GM12874 (cell line): Measurements from ENCODE around the gene VANGL1.

Source experiments
- TF ChIP-seq, protein P1 (sequence below): IDR thresholded peaks from 2 replicates; pipeline ENCODE4 v1.5.1; 2011; ENCODE audit warnings: low read depth, mild to moderate bottlenecking, control low read depth, low read length, moderate library complexity; ENCODE audit not compliant: insufficient read depth

The VANGL1 gene

GRCh38 chr1:115654125-115654524 lies 12.4 kb downstream of the VANGL1 start:
- TF ChIP-seq, protein P1, sequence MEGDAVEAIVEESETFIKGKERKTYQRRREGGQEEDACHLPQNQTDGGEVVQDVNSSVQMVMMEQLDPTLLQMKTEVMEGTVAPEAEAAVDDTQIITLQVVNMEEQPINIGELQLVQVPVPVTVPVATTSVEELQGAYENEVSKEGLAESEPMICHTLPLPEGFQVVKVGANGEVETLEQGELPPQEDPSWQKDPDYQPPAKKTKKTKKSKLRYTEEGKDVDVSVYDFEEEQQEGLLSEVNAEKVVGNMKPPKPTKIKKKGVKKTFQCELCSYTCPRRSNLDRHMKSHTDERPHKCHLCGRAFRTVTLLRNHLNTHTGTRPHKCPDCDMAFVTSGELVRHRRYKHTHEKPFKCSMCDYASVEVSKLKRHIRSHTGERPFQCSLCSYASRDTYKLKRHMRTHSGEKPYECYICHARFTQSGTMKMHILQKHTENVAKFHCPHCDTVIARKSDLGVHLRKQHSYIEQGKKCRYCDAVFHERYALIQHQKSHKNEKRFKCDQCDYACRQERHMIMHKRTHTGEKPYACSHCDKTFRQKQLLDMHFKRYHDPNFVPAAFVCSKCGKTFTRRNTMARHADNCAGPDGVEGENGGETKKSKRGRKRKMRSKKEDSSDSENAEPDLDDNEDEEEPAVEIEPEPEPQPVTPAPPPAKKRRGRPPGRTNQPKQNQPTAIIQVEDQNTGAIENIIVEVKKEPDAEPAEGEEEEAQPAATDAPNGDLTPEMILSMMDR: no peak

GRCh38 chr1:115654663-115655305 lies 13.0 kb downstream of the VANGL1 start:
- TF ChIP-seq, protein P1: no peak

- TF ChIP-seq, protein P1: no peak
Observed at GRCh38 chr1:115655306-115655663, 13.5 kb downstream of the VANGL1 start.

DNA sequence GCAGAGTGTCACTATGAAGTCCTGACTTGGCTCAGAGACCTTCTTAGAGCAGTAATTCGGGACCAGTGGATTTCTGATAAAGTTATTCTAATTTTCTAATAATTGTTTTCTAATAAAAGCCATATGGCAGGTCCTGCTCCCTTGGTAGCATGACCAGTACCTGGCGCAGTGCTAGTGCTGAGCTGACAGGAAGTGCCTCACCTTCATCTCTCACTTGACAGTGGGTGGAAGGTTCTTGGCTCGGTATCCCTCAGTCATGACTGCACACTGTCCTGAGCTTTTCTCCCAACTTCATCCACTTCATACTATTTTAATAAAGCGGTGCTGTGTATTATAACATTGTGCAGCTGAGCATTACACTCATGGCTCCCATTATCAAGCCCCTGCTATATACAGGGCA lies 14.1 kb downstream of the VANGL1 start:
- TF ChIP-seq, protein P1: no peak

DNA sequence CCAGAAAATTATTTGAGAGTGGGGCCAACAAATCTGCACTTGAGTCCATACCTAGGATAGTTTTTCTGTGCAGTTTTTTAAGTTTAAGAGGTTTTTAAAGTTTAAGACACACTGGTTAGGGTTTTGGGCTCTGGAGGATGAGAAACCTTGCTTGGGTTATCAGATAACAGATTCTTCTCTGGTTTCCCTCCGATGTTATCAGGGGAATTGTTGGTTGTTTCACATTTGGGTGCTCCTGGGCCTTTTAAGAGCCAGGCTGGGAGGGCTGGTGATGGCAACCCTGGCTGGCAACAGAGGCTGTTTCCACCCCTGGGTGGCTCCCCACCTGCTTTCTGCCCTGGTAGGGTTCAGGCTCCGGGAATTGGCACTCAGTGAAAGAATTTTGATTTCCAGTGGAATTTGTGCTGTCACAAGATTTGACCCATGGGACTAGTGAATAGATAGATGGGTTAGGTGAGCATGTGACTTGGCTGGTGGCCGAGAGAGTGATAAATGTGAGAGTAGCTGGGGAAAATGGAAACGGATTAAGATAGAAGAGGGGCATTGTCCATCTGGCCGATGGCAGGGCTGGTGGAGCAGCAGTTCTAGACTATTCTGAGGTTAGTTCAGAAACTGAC lies 14.8 kb downstream of the VANGL1 start:
- TF ChIP-seq, protein P1: no peak

DNA sequence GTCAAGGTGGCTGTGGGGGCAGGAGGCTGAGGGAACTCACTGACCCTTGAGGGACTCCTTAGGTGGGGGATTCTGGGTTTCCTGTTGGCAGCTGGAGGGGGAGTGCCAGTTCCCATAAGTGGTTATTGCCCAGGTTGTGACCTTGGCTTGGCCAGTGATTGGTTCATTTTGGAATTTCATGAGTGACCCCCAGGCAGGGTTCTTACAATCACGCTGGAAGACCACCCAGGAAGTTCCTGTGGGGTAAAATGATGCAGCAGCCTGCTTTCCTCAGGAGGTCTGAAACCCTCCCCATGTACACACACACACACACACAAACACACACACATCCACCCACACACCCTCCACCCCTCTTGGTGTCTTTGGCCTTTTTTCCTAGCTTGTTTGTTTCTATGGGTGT lies 16.9 kb downstream of the VANGL1 start:
- TF ChIP-seq, protein P1: no peak

GRCh38 chr1:115660151-115660550 lies 18.4 kb downstream of the VANGL1 start:
- TF ChIP-seq, protein P1: no peak
